COLO668 (cell line): Measurements from ENCODE around the gene POLD3.

Source experiments
- DNase-seq: peaks from one replicate; lab custom pipeline; 2025; ENCODE audit not compliant: unreplicated experiment; lab: John Stamatoyannopoulos, UW

The POLD3 gene

DNA sequence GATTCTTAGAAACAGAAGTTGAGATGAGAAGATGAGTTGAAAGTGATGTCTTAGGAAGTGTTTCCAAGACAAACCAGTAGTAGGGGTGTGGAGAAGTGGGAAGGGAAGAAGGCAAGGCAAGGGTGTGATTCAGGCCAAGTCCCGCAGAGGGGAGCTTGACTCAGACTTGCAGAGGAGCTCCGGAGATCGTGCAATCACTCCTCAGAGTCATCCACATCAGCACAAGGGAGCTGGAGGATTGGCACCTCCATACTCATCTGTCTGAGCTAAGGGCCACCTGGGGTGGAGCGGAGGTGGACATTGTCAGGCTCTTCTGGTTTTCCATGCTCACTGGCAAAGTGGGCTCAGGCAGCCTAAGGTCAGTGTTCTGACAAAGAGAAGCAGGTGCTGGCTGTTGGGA lies 94.4 kb downstream of the POLD3 start:
- DNase-seq, result no peak

GRCh38 chr11:74687237-74688023 lies 95.0 kb downstream of the POLD3 start:
- no peak for DNase-seq

DNA sequence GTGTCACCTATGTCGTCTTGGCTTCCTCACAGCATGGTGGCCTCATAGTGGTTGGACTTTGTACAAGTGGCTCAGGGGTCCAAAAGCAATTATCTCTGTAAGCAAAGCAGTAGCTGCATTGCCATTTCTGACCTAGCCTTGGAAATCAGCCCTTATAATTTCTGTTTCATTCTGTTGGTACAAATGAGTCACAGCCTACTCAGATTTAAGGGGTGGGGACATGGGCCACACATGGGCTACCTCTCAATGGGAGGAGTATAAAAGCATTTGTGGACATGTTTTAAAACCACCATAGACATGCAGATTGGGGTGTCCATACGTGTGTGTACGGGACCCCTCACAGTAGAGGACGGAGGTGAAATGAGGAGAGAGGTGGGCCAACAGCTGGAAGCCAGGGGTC lies 97.3 kb downstream of the POLD3 start:
- DNase-seq, result no peak

DNA sequence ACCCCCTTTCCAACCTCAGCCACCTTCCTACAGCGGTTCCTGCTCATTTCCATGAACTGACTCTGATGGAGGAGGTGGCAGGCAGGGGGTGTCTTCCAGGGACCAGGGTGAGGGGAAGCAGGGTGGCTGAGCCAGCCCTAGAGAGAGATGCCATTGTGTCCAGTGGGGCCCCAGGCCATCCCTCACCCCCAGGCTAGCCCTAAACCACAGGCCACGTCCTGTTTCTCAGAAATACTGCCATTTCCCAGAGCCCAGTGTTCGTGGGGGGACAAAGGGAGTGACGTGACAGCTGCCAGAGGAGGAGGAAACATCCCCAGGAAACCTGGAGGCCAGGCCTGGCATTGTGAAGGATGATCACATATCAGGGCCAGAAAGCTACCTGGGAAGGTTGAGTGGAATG lies 99.4 kb downstream of the POLD3 start:
- no peak for DNase-seq
